ENCODE measurements around the gene KLHDC4. TPM values are rescaled to one million over a fixed set of nuclear protein-coding genes. Genes with fewer than 3 reads are reported as not detected.

KLHDC4 gene
- total RNA-seq, 1 experiment from 2014 or later, result 36.3 TPM

- intact Hi-C loops (cut with micrococcal nuclease), result no loop called here
- Histone ChIP-seq H3K4me2 (ENCODE audit: low read length) (no peak overlapping the region), H3K9me2 (replicated peaks; ENCODE audit: low read length) (no peaks in the 10 kb centered on the region), H3K79me2 (ENCODE audit: low read length) (no peaks in the 10 kb centered on the region), H3K9me3 (ENCODE audit: low read length) (no peaks in the 10 kb centered on the region), H3F3A (ENCODE audit: low read length, unreplicated experiment) (no peaks in the 10 kb centered on the region), H4K20me1 (ENCODE audit: low read length) (no peaks in the 10 kb centered on the region), H3K36me3 (ENCODE audit: low read depth, low read length) (no peaks in the 10 kb centered on the region; the same call in 1 of the 2 replicates), H3K27me3 (ENCODE audit: low read length) (no peaks in the 10 kb centered on the region), H3K4me1 (ENCODE audit: insufficient read depth, low read length) (no peaks in the 10 kb centered on the region), H3K4me3 (ENCODE audit: low read length) (no peak overlapping the region), H3K27ac (ENCODE audit: low read length) (no peak overlapping the region), H2AFZ (ENCODE audit: low read length) (no peak overlapping the region), H3K9ac (ENCODE audit: low read length) (no peak overlapping the region)
- DNase-seq, result no peak
- BruUV-seq (replicated peaks), result no TSS peak
- ChIA-PET CTCF (no interaction called here), POLR2A (ENCODE audit: unreplicated experiment) (no interaction called here)
- no peak for ATAC-seq
- TF ChIP-seq EZH2phosphoT487 (IDR thresholded peaks at IDR 0.05; ENCODE audit: borderline replicate concordance, low read length), result no peak
- no peak for TF ChIP-seq CTCF (conservative IDR thresholded peaks at IDR 0.05; ENCODE audit: low read depth, low read length)
- TF ChIP-seq EZH2 (IDR thresholded peaks at IDR 0.05; ENCODE audit: low read length, unreplicated experiment), result no peak
Observed at GRCh38 chr16:87707714-87708580, 57.8 kb downstream of the KLHDC4 start.

- H4K20me1 ChIP-seq (ENCODE audit: low read length), result no peaks in the 10 kb centered on the region
- H3K79me2 ChIP-seq (ENCODE audit: low read length), result no peaks in the 10 kb centered on the region
- H3K4me2 ChIP-seq (ENCODE audit: low read length), result no peak overlapping the region
- CTCF ChIA-PET, result no interaction called here
- H3K36me3 ChIP-seq (ENCODE audit: low read depth, low read length), result no peaks in the 10 kb centered on the region; the same call in 1 of the 2 replicates
- H3K4me1 ChIP-seq (ENCODE audit: insufficient read depth, low read length), result no peaks in the 10 kb centered on the region
- H3K9me2 ChIP-seq (replicated peaks; ENCODE audit: low read length), result no peaks in the 10 kb centered on the region
- H3K9ac ChIP-seq (ENCODE audit: low read length), result no peak overlapping the region
- H2AFZ ChIP-seq (ENCODE audit: low read length), result no peak overlapping the region
- POLR2A ChIA-PET (ENCODE audit: unreplicated experiment), result no interaction called here
- no peak overlapping the region for H3K27ac ChIP-seq (ENCODE audit: low read length)
- ATAC-seq (no peak), DNase-seq (no peak)
- H3K4me3 ChIP-seq (ENCODE audit: low read length), result no peak overlapping the region
- H3K9me3 ChIP-seq (ENCODE audit: low read length), result no peaks in the 10 kb centered on the region
- no peaks in the 10 kb centered on the region for H3K27me3 ChIP-seq (ENCODE audit: low read length)
- no peaks in the 10 kb centered on the region for H3F3A ChIP-seq (ENCODE audit: low read length, unreplicated experiment)
- intact Hi-C loops (cut with micrococcal nuclease), result no loop called here
- TF ChIP-seq EZH2 (IDR thresholded peaks at IDR 0.05; ENCODE audit: low read length, unreplicated experiment) (no peak), EZH2phosphoT487 (IDR thresholded peaks at IDR 0.05; ENCODE audit: borderline replicate concordance, low read length) (no peak), CTCF (conservative IDR thresholded peaks at IDR 0.05; ENCODE audit: low read depth, low read length) (no peak)
- BruUV-seq (replicated peaks), result no TSS peak
Observed at GRCh38 chr16:87707097-87707496, 58.7 kb downstream of the KLHDC4 start.
